Glutamatergic neuron (in vitro differentiated cells): ENCODE results near the gene PPP6R3. TPM values are rescaled to one million over a fixed set of nuclear protein-coding genes. Genes with fewer than 3 reads are reported as not detected.

ENCODE experiments used
- DNase-seq: peaks from one replicate; pipeline ENCODE4 v3.0.0; 2022
- H3K27ac Mint-ChIP-seq: one replicate; pipeline ENCODE4 v1.8.0; 2020; ENCODE audit warnings: mild to moderate bottlenecking, mixed read lengths, inconsistent platforms; ENCODE audit not compliant: unreplicated experiment
- H3K27me3 Mint-ChIP-seq: one replicate; pipeline ENCODE4 v1.8.0; 2020; ENCODE audit warnings: mild to moderate bottlenecking, moderate library complexity, mixed read lengths, inconsistent platforms; ENCODE audit not compliant: unreplicated experiment
- H3K36me3 Mint-ChIP-seq: one replicate; pipeline ENCODE4 v1.8.0; 2020; ENCODE audit warnings: mild to moderate bottlenecking, mixed read lengths, inconsistent platforms; ENCODE audit not compliant: unreplicated experiment
- H3K4me1 Mint-ChIP-seq: one replicate; pipeline ENCODE4 v1.8.0; 2020; ENCODE audit warnings: mild to moderate bottlenecking, low read depth, mixed read lengths, inconsistent platforms; ENCODE audit not compliant: unreplicated experiment
- H3K4me3 Mint-ChIP-seq: one replicate; pipeline ENCODE4 v1.8.0; 2020; ENCODE audit warnings: mild to moderate bottlenecking, mixed read lengths, inconsistent platforms; ENCODE audit not compliant: unreplicated experiment
- H3K9me3 Mint-ChIP-seq: one replicate; pipeline ENCODE4 v1.8.0; 2020; ENCODE audit warnings: mild to moderate bottlenecking, moderate library complexity, mixed read lengths, inconsistent platforms; ENCODE audit not compliant: unreplicated experiment
- CTCF ChIP-seq: fragments of 200-600 bp; sonication (generic); IDR thresholded peaks from one replicate; pipeline ENCODE4 v1.5.0; 2021; ENCODE audit not compliant: partially characterized antibody, unreplicated experiment
- total RNA-seq: library from RNA; stranded (reverse); fragmentation: NEBNext Ultra II Directional; extraction: Animal tissue kit (Norgen Biotek cat#: 25700); gene quantifications from one replicate; pipeline ENCODE4 v1.2.1, GENCODE V29; 2021; ENCODE audit not compliant: unreplicated experiment

PPP6R3 gene
- total RNA-seq, 1 donor from 2014 or later = 312 TPM

DNA sequence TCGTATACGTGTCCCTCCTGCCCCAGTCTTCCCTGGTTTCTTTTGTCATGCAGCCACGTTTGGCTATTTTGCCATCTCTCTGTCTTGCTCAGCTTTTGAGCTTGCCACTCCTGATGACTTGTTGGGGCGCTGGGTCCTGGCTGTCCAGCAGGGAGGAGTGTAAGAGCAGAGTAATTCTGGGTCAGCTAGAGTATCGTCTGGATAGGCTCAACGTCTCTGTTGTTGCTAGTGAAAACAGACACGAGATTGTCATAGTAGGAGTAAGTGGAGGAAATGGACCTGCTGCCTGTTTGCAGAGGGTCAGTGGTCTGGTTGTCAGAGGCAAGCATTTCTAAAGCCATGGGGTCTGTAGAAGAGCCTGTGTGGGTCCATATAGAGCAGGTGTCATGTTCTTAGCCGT is 83.0 kb downstream of the PPP6R3 start:
- Mint-ChIP-seq H3K4me1 (peaks cover 15% of the 10 kb centered on the region), H3K36me3 (peaks cover 6% of the 10 kb centered on the region), H3K9me3 (peaks cover 6% of the 10 kb centered on the region), H3K27ac (peak overlapping the region; percentile 11), H3K4me3 (peak overlapping the region; percentile 58), H3K27me3 (peaks cover 12% of the 10 kb centered on the region)
- DNase-seq = no peak
- TF ChIP-seq CTCF = no peak

DNA sequence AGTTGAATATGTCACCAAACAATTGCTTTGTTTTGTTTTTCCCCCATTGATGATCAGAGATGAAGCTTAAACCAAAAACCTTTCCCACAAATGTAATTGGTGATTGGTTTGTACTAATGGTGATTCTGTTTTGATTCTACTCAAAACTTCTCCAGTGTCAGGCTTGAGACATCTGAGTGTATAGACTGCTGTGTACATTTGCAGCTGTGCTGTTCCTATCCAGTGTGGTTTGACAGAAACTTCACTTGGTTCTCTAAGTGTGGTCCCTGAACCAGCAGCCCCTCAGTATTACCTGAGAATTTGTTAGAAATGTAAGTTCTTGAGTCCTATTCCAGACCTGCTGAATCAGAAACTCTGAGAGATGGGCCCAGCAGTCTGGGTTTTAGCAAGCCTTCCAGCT is 84.8 kb downstream of the PPP6R3 start:
- peaks cover 9% of the 10 kb centered on the region for H3K27me3 Mint-ChIP-seq
- peaks cover 6% of the 10 kb centered on the region for H3K36me3 Mint-ChIP-seq
- DNase-seq = no peak
- no peak overlapping the region for H3K4me3 Mint-ChIP-seq
- no peak overlapping the region for H3K27ac Mint-ChIP-seq
- peaks cover 3% of the 10 kb centered on the region for H3K9me3 Mint-ChIP-seq
- peaks cover 15% of the 10 kb centered on the region for H3K4me1 Mint-ChIP-seq
- no peak for TF ChIP-seq CTCF

GRCh38 chr11:68545796-68546195 is 85.2 kb downstream of the PPP6R3 start:
- peaks cover 3% of the 10 kb centered on the region for H3K9me3 Mint-ChIP-seq
- peaks cover 15% of the 10 kb centered on the region for H3K4me1 Mint-ChIP-seq
- H3K36me3 Mint-ChIP-seq = peaks cover 6% of the 10 kb centered on the region
- no peak for DNase-seq
- H3K4me3 Mint-ChIP-seq = no peak overlapping the region
- H3K27ac Mint-ChIP-seq = no peak overlapping the region
- H3K27me3 Mint-ChIP-seq = peaks cover 9% of the 10 kb centered on the region
- TF ChIP-seq CTCF = no peak

- peaks cover 13% of the 10 kb centered on the region for H3K4me1 Mint-ChIP-seq
- DNase-seq = no peak
- H3K4me3 Mint-ChIP-seq = peak overlapping the region; percentile 5
- peaks cover 7% of the 10 kb centered on the region for H3K27me3 Mint-ChIP-seq
- TF ChIP-seq CTCF = no peak
- no peak overlapping the region for H3K27ac Mint-ChIP-seq
- H3K9me3 Mint-ChIP-seq = peaks cover 3% of the 10 kb centered on the region
- peaks cover under 1% of the 10 kb centered on the region for H3K36me3 Mint-ChIP-seq
Measured at GRCh38 chr11:68546555-68546954, 86.0 kb downstream of the PPP6R3 start.

DNA sequence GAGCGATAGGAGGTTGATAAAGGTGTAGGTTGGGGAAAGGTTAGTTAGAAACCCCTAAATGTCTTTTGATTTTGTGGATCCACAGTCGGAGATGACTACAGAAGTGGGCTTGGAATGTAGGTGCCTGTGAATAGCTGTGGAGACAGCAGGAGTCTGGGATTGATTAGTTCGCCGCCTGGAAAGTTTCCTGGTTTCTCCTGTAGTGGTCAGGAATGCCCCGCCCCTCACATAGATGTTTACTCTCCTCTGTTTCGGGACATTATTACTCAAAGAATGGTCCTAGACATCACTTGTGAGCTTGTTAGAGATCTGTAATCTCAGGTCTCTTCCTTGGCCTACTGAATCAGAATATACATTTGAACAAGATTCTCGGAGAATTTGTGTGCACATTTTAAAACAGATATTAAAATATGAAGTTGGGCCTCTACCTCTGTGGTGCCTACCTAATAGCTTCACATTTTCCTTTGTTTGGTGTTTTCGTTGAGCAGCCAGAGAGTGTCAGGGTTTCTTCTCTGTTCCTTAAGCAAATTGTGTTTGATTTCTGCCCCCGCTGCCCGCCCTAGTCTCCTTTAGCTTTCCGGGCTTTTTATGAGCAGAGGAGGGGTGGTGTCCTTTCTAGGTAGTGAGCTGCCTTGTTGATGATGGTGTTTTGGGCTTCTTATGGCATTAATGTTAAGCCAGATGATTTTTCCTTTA is 89.4 kb downstream of the PPP6R3 start:
- peaks cover 13% of the 10 kb centered on the region for H3K4me1 Mint-ChIP-seq
- no peak for DNase-seq
- H3K27ac Mint-ChIP-seq = no peak overlapping the region
- no peak for TF ChIP-seq CTCF
- H3K27me3 Mint-ChIP-seq = no peaks in the 10 kb centered on the region
- peaks cover 3% of the 10 kb centered on the region for H3K9me3 Mint-ChIP-seq
- no peak overlapping the region for H3K4me3 Mint-ChIP-seq
- no peaks in the 10 kb centered on the region for H3K36me3 Mint-ChIP-seq
